ENCODE results near the gene ACAP3.

ACAP3 gene

GRCh38 chr1:1299686-1300351, 7.9 kb downstream of the ACAP3 start:
- no peak for DNase-seq

GRCh38 chr1:1298861-1299685, 8.7 kb downstream of the ACAP3 start:
- no peak for DNase-seq
- ATAC-seq: no peak

More at GRCh38 chr1:1299686-1300351, 7.9 kb downstream of the ACAP3 start:
- ATAC-seq: no peak

- no peak for ATAC-seq
- no peak for DNase-seq
These were observed 9.8 kb downstream of the ACAP3 start for GRCh38 chr1:1297802-1298424.

DNA sequence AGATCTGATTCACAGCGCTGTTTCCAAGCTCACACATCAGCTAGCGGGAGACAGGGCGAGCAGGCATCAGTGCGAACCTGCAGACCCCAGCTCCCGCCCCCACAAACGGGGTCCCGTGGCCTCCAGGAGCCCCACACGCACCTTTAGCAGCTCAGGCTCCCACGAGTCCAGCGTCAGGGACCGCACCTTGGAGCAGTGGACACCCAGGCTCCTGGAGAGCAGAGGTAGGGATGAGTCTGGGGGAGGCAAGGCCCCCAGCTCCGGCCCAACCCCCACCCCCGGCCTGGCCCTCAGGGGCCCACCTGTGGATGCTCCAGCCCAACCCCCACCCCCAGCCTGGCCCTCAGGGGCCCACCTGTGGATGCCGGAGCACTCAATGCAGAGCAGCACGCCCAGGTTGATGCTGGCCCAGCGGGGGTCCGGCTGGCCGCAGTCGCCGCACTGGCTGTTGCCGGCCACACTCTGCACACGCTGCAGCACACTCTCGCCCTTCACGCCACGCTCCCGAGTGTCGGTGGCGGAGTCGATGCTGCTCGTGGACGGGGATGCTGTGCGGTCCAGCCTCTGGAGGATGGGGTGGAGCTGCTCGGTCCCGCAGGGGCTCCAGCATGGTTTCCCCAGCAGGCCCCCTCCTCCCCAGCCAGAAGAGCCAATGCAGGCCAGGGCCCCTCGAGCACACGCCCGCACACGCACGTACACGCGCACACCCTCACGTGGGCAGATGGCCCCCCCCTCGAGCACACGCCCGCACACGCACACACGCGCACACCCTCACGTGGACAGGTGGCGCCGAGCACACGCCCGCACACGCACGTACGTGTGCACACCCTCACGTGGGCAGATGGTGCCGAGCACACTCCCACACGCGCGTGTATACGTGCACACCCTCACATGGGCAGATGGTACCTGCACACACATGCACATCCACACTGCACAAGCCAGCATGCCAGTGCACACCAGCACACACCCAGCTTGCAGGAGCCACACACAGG, 11.4 kb downstream of the ACAP3 start:
- DNase-seq: no peak
- no peak for ATAC-seq

- no peak for ATAC-seq
- DNase-seq: no peak
These were observed 12.4 kb downstream of the ACAP3 start for GRCh38 chr1:1295154-1295923.

GRCh38 chr1:1294250-1294890, 13.4 kb downstream of the ACAP3 start:
- ATAC-seq (no peak), DNase-seq (no peak)

GRCh38 chr1:1293263-1294249, 14.2 kb downstream of the ACAP3 start:
- ATAC-seq (peak; percentile 15), DNase-seq (no peak)

DNA sequence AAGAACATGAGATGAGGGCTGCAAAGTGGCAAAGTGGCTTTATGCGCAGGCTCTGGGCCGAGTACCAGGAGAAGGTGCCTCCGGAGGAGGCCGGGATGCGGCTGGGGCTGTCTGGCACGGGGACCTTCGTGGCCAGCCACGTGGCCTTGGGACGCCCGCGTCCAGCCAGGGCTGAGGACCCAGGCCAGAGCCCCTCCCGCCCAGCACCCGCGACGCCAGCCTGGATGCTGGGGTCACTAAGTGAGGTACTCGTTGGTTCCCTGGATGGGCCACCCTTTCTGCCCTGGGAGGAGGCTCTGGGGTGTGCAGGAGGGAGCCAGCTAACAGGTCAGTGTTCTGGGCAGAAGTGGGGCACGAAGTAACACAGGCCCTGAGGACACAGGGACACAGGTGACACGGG, 14.9 kb downstream of the ACAP3 start:
- DNase-seq: no peak
- no peak for ATAC-seq

DNA sequence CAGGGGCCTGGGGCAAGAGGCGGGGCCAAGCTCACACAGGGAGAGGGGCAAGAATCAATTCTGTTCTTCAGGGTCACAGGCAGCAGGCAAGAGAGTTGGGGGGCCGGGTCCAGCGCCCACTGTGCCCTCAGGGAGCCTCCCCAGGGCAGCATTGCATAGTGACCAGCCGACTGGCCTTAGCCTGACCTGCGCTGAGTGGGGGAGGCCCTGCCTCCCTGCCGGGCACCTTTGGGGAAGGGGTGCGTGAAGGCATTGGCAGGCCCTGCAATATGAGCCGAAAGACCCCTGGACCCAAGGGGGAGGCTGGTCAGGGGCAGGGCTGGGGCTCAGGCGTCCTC, 15.3 kb downstream of the ACAP3 start:
- no peak for DNase-seq
- ATAC-seq: no peak

DNA sequence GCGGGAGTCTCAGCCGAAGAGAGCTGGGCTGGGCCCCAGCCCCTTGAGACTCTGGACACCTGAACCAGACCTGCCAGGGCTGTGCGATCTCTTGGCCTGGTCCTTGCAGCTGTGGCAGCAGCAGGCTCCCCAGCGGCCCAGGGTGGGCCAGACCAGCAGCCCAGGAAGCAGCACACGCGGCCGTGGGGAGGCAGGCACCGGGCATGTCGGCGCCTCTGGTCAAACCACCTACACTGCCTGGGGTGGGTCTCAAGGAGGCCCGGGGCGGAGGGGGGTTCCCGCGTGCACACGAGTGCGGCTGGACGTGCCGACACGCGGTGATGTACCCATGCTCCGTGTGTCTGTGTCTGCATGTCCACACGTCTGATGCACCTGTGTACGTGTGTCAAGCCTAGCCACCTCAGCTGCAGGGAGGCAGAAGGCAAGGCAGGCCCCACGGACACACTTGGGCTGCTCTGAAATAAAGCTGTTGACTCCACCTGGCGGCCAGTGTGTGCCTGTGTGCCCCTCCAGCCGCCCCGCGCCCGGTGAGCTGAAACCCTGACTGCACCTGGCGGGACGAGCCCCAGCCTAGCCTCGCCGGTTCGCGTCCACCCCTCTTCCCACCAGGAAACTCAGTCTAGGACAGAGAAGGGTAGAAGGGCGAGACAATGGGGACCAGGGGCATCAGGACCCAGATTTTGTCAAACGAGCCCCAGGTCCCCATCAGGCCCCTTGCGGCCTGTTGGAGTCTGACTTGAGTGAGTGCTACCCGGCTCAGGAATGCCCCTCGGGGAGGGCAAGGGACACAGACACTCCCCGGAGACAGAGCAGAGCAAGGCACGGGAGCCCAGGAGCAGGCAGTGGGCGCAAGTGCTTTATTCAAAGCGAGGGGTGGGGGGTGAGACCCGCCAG, 15.9 kb downstream of the ACAP3 start:
- ATAC-seq (peak; percentile 35), DNase-seq (peak; percentile 63)

DNA sequence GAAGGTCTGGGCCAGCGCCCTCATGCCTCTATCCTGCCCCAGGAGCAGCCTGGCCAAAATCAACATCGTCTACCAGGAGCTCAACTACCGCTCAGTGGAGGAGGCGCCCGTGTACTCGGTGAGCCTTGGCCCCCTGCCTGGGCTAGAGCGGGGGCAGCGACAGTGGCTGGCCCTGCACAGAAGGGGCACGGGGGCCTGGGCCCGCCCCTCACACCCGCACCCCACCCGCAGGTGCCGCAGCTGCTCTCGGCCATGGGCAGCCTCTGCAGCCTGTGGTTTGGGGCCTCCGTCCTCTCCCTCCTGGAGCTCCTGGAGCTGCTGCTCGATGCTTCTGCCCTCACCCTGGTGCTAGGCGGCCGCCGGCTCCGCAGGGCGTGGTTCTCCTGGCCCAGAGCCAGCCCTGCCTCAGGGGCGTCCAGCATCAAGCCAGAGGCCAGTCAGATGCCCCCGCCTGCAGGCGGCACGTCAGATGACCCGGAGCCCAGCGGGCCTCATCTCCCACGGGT, 16.7 kb downstream of the ACAP3 start:
- DNase-seq (no peak), ATAC-seq (no peak)

DNA sequence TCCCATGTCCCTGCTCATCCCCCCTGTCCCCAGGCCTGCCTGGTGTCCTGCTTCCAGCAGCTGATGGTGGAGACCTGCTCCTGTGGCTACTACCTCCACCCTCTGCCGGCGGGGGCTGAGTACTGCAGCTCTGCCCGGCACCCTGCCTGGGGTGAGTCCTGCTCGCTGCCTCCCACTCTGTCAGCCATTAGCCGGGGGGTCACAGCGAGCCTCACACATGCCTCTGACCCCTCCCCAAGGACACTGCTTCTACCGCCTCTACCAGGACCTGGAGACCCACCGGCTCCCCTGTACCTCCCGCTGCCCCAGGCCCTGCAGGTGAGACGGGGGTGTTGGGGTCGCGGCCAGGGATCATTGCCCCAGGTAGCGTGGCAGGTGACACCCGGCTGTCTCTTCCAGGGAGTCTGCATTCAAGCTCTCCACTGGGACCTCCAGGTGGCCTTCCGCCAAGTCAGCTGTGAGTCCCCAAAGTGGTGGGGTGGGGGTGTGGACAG, 17.4 kb downstream of the ACAP3 start:
- DNase-seq (peak; percentile 75), ATAC-seq (peak; percentile 44)

DNA sequence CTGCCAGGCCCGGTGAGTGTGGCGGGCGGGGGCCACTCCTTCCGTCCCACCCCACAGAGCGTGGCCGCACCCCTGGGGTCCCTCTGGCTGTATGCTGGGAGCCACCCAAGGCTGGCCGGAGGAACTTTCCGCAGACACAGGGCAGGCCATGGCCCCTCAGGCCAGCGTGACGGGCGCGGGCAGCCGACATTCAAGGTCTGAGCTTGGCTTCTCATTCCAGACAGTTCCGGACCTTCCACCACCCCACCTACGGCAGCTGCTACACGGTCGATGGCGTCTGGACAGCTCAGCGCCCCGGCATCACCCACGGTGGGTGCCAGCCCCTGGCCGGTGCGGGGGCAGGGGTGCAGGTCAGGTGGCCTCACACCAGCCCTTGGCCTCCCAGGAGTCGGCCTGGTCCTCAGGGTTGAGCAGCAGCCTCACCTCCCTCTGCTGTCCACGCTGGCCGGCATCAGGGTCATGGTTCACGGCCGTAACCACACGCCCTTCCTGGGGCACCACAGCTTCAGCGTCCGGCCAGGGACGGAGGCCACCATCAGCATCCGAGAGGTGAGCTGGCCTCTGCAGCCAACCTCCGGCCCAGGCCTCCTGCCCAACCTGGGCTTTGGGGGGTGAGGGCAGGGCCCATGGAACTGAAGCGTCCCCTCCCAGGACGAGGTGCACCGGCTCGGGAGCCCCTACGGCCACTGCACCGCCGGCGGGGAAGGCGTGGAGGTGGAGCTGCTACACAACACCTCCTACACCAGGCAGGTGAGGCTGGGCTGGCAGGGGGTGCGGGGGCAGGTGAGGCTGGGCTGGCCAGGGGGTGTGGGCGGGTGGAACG, 20.2 kb downstream of the ACAP3 start:
- no peak for DNase-seq

GRCh38 chr1:1286313-1287261, 21.1 kb downstream of the ACAP3 start:
- no peak for ATAC-seq
- no peak for DNase-seq

More for the DNA sequence above, 20.2 kb downstream of the ACAP3 start:
- ATAC-seq: no peak

DNA sequence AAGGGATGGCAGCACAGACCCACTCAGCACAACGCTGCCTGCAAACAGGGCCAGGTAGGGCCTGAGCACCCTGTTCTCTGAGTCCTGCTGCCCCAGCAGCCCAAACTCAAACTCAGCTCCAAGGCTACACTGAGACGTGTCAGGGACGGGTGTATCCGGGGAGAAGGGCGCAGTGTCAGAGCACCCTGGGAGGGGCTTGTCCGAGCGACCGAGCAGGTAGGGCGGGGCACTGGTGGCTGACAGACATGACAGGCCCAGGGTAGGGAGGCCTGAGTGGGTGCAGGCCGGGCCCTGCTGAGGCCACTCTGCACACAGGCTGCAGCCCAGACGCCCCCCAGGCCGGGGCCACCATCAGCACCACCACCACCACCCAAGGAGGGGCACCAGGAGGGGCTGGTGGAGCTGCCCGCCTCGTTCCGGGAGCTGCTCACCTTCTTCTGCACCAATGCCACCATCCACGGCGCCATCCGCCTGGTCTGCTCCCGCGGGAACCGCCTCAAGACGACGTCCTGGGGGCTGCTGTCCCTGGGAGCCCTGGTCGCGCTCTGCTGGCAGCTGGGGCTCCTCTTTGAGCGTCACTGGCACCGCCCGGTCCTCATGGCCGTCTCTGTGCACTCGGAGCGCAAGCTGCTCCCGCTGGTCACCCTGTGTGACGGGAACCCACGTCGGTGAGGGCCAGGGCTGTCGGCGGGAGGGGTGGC, 22.0 kb downstream of the ACAP3 start:
- DNase-seq (no peak), ATAC-seq (no peak)

All from stimulated activated naive CD8-positive, alpha-beta T cell treated with anti-CD3 and anti-CD28 coated beads, Interleukin-15, Interleukin-2, amounts not matched to agents 100 U/mL and 50 U/mL, for 24 hours (primary cell).